Measurements from ENCODE around the gene ADAP1. TPM values are rescaled to one million over a fixed set of nuclear protein-coding genes. Genes with fewer than 3 reads are reported as not detected.

The ADAP1 gene
- total RNA-seq, 1 experiment from 2014 or later, result 173 TPM

DNA sequence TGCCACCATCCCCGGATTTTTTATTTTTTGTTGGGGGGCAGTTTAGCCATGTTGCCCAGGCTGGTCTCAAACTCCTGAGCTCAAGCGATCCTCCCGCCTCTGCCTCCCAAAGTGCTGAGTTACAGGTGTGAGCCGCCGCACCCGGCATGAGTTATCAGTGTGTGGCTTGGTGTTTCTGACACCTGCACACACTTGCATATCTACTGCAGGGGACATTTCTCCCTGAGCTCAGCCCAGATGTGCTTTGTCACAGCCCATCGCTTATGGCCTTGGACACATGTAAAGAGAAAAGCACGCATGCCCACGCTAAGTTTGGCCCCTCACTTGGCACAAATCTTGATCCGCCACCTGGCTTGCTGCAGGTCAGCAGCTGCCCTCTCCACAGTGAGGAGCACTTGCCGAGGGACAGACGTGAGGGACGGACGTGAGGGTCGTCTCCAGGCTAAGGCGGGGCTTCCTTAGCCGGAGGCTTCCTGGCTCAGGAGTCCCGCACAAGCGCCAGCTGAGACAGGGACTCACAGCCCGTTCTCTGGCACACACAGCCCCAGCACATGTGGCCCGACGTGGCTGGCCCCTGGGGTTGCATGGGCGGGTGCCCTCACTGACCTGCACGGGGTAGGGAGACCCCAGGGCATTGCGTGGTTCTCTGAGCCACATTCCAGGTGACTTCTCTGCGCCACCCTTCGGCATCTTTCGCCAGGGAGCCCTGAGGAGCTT is 40.3 kb upstream of the ADAP1 start:
- Mint-ChIP-seq H3K27me3 (ENCODE audit: unreplicated experiment) (no peaks in the 10 kb centered on the region), H3K9me3 (ENCODE audit: low read depth, unreplicated experiment) (no peaks in the 10 kb centered on the region), H3K4me3 (ENCODE audit: low read depth, unreplicated experiment) (no peak overlapping the region), H3K27ac (ENCODE audit: unreplicated experiment) (no peak overlapping the region), H3K4me1 (ENCODE audit: low read depth, unreplicated experiment) (peaks cover 9% of the 10 kb centered on the region), H3K36me3 (ENCODE audit: insufficient read depth, unreplicated experiment) (peaks cover 53% of the 10 kb centered on the region)
- no peak for DNase-seq
- intact Hi-C loops (cut with micrococcal nuclease; ENCODE audit: unreplicated experiment), result no loop called here
- CTCF ChIA-PET, result interaction anchor here (1.0 to 4.4 kb wide), 3 partner anchors 63 to 181 kb away, joined by 4 to 153 read pairs (median 4); no protein-coding TSS in a partner anchor
- BruUV-seq (replicated peaks), result no TSS peak
- TF ChIP-seq, protein P1, sequence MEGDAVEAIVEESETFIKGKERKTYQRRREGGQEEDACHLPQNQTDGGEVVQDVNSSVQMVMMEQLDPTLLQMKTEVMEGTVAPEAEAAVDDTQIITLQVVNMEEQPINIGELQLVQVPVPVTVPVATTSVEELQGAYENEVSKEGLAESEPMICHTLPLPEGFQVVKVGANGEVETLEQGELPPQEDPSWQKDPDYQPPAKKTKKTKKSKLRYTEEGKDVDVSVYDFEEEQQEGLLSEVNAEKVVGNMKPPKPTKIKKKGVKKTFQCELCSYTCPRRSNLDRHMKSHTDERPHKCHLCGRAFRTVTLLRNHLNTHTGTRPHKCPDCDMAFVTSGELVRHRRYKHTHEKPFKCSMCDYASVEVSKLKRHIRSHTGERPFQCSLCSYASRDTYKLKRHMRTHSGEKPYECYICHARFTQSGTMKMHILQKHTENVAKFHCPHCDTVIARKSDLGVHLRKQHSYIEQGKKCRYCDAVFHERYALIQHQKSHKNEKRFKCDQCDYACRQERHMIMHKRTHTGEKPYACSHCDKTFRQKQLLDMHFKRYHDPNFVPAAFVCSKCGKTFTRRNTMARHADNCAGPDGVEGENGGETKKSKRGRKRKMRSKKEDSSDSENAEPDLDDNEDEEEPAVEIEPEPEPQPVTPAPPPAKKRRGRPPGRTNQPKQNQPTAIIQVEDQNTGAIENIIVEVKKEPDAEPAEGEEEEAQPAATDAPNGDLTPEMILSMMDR (IDR thresholded peaks at IDR 0.05; ENCODE audit: unreplicated experiment), result no peak

DNA sequence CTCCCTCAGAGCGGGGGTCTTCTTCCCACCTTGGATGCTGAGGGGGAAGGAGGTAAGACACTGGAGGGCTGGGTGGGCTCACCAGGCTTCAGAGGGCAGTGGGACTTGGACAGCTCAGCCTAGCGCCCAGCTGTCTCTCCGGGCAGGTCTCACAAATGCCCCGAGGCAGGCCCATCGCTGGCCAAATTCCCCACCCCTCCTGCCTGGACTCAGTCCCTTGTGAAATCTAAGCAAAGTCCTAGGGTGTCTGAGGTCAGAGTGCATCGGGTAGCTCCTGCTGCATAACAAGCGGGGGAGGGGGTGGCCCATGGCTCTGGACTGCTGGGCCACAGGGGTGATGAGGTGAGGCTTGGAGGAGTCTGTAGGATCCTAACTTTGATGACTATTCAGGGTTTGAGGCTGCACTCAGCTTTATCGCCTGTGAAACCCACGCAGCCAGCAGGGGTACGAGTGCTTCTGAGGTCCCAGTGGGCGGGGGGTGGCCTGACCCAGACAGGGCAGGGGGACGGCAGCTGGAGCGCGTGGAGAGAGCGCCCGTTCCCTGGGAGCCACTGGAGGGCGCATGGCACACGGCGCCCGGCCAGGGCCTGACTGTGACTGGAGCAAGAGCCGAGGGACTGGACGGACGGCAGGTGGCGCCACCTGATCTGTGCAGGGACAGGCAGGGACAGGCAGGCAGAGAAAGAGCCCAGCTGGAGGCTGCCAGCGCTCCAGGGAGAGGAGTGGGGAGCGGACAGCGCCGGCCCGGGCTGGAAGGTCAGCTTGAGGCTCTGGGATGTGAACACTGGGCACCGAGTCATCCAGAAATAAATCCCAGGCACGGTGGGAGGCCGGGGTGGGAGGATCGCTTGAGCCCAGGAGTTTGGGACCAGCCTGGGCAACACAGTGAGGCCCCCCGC is 38.5 kb upstream of the ADAP1 start:
- DNase-seq, result peak; percentile 99
- Mint-ChIP-seq H3K36me3 (ENCODE audit: insufficient read depth, unreplicated experiment) (peaks cover 50% of the 10 kb centered on the region), H3K27me3 (ENCODE audit: unreplicated experiment) (no peaks in the 10 kb centered on the region), H3K9me3 (ENCODE audit: low read depth, unreplicated experiment) (no peaks in the 10 kb centered on the region), H3K4me3 (ENCODE audit: low read depth, unreplicated experiment) (peak overlapping the region; percentile 36), H3K4me1 (ENCODE audit: low read depth, unreplicated experiment) (peaks cover 13% of the 10 kb centered on the region), H3K27ac (ENCODE audit: unreplicated experiment) (peak overlapping the region; percentile 87)
- no TSS peak for BruUV-seq (replicated peaks)
- CTCF ChIA-PET, result interaction anchor here (0.5 to 4.4 kb wide), 21 partner anchors 12 to 193 kb away, joined by 3 to 153 read pairs (median 4); partner anchors contain the start of gene GPR146
- TF ChIP-seq, protein P1 (IDR thresholded peaks at IDR 0.05; ENCODE audit: unreplicated experiment), result peak; percentile 100
- intact Hi-C loops (cut with micrococcal nuclease; ENCODE audit: unreplicated experiment), result loop anchor here (1.0 to 2.0 kb wide), 2 partner anchors 72 to 184 kb away; no protein-coding TSS in a partner anchor

DNA sequence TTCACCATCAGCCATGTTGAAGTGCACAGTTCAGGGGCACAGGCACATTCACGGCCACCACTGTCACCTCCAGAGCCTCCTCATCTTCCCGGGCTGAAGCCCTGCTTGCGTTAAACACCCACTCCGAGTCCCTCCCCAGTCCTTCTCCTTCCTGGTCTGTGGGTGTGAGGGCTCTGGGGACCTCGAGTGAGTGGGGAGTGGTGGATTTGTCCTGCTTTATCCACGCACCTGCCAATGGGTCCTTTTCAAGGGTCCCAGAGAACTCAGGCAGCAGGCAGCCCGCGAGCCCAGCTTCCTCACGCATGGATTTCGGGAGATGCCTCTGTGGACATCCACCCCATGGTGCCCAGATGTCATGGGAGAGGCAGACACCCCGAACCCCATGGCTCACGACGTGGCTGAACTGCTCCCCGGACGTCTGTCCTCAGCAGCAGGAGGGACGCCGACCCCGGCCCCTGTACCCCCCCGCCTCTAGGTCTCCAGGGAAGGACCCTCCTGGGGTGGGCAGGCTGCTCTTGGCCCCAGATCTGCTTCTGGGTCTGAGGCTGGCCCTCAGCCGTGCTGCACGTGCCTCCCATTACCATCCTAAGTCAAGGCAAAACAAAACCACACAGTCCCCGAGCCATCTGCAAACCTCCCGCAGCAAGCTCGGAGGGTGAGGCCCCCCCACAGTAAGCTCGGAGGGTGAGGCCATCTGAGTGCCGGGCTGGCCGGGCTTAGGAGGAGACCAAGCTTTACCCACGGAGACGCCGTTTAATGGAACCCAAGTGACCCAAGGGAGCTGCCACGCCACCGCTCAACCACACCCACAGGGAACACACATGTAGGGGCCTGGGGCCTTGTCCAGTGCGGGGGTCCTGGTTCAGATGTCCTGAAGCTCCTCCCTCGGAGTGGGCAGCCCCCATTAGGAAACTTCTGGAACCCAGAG is 37.5 kb upstream of the ADAP1 start:
- H3K9me3 Mint-ChIP-seq (ENCODE audit: low read depth, unreplicated experiment), result no peaks in the 10 kb centered on the region
- no TSS peak for BruUV-seq (replicated peaks)
- TF ChIP-seq, protein P1 (IDR thresholded peaks at IDR 0.05; ENCODE audit: unreplicated experiment), result no peak

More for the DNA sequence above, 37.5 kb upstream of the ADAP1 start:
- CTCF ChIA-PET, result interaction anchor here (0.6 to 4.4 kb wide), 11 partner anchors 11 to 194 kb away, joined by 4 to 153 read pairs (median 6); partner anchors contain the start of gene GPR146
- peaks cover 17% of the 10 kb centered on the region for H3K4me1 Mint-ChIP-seq (ENCODE audit: low read depth, unreplicated experiment)
- no peaks in the 10 kb centered on the region for H3K27me3 Mint-ChIP-seq (ENCODE audit: unreplicated experiment)
- H3K4me3 Mint-ChIP-seq (ENCODE audit: low read depth, unreplicated experiment), result no peak overlapping the region
- peaks cover 49% of the 10 kb centered on the region for H3K36me3 Mint-ChIP-seq (ENCODE audit: insufficient read depth, unreplicated experiment)
- peak overlapping the region; percentile 57 for H3K27ac Mint-ChIP-seq (ENCODE audit: unreplicated experiment)
- intact Hi-C loops (cut with micrococcal nuclease; ENCODE audit: unreplicated experiment), result loop anchor here (2.0 kb wide), 1 partner anchor 185 kb away; no protein-coding TSS in a partner anchor
- DNase-seq, result no peak

Data from Calu3 (cell line).